Measurements from ENCODE around the gene PHACTR1.

DNA sequence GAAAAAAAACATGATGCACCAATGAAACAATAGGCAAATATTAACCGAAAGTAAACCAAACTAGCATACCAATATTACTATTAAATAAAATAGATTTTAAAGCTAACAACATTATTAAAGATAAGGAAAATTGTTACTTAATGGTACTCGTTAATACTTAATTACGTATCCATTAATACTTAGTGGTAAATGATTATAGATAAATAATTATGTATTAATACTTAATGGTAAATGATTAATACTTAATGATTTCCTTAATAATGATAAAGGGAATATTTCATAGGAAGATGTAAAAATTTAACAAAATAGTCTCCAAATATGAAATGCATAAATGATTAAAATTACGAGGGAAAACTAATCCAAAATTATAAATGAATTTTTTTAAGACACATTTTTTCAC lies 278.9 kb downstream of the PHACTR1 start:
- no peak for TF ChIP-seq POLR2AphosphoS5 (IDR thresholded peaks at IDR 0.05)
- TF ChIP-seq, protein P1, sequence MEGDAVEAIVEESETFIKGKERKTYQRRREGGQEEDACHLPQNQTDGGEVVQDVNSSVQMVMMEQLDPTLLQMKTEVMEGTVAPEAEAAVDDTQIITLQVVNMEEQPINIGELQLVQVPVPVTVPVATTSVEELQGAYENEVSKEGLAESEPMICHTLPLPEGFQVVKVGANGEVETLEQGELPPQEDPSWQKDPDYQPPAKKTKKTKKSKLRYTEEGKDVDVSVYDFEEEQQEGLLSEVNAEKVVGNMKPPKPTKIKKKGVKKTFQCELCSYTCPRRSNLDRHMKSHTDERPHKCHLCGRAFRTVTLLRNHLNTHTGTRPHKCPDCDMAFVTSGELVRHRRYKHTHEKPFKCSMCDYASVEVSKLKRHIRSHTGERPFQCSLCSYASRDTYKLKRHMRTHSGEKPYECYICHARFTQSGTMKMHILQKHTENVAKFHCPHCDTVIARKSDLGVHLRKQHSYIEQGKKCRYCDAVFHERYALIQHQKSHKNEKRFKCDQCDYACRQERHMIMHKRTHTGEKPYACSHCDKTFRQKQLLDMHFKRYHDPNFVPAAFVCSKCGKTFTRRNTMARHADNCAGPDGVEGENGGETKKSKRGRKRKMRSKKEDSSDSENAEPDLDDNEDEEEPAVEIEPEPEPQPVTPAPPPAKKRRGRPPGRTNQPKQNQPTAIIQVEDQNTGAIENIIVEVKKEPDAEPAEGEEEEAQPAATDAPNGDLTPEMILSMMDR (IDR thresholded peaks at IDR 0.05), result no peak

All from prostate gland (tissue), 2 donors.